CD8-positive, alpha-beta memory T cell (primary cell): ENCODE data around the gene TRAM2. TPM values are rescaled to one million over a fixed set of nuclear protein-coding genes. Genes with fewer than 3 reads are reported as not detected.
A peak's percentile ranks its signal among the peaks of the same experiment; 100 is the strongest.

Experiments used
- CTCF ChIA-PET: fragments of 350-600 bp; sonication (Branson Sonifier 250); formaldehyde crosslinking; loops from one replicate; lab custom pipeline; 2021; ENCODE audit warnings: antibody characterized with exemption; lab: Charles Lee
- POLR2A ChIA-PET: fragments of 350-600 bp; sonication (Branson Sonifier 250); formaldehyde crosslinking; loops from one replicate; lab custom pipeline; 2021; ENCODE audit warnings: antibody characterized with exemption; lab: Charles Lee
- DNase-seq, 5 donors: peaks; one replicate each; pipeline versions ENCODE4 v3.0.0 to v3.0.0-alpha.2; 2020 to 2022; ENCODE audit warnings: mixed read lengths in 1 of 5
- H3K27ac ChIP-seq: one replicate; pipeline ENCODE4 v1.7.0; 2013; ENCODE audit warnings: low read depth, mild to moderate bottlenecking, low read length, moderate library complexity
- H3K27me3 ChIP-seq: 2 replicates; pipeline ENCODE4 v1.7.0; 2013; ENCODE audit warnings: low read length, mild to moderate bottlenecking; ENCODE audit not compliant: insufficient read depth, poor library complexity, severe bottlenecking
- H3K36me3 ChIP-seq: 2 replicates; pipeline ENCODE4 v1.7.0; 2013; ENCODE audit warnings: mild to moderate bottlenecking, low read length, moderate library complexity; ENCODE audit not compliant: insufficient read depth
- H3K4me1 ChIP-seq: 2 replicates; pipeline ENCODE4 v1.7.0; 2013; ENCODE audit warnings: mild to moderate bottlenecking, low read length, moderate library complexity; ENCODE audit not compliant: insufficient read depth
- H3K4me3 ChIP-seq: 2 replicates; pipeline ENCODE4 v1.7.0; 2013; ENCODE audit warnings: mild to moderate bottlenecking, low read length
- H3K9me3 ChIP-seq: 2 replicates; pipeline ENCODE4 v1.7.0; 2013; ENCODE audit warnings: mild to moderate bottlenecking, low read length
- H3K27ac Mint-ChIP-seq, 8 donors: one replicate each; pipeline ENCODE4 v1.8.0; 2020 to 2021; ENCODE audit warnings: mixed read lengths in 8 of 8, mild to moderate bottlenecking in 6 of 8, inconsistent platforms in 3 of 8, moderate library complexity in 3 of 8
- H3K27me3 Mint-ChIP-seq, 2 donors: one replicate each; pipeline ENCODE4 v1.8.0; 2020 to 2021; ENCODE audit warnings: mixed read lengths in 2 of 2, mild to moderate bottlenecking in 1 of 2, moderate library complexity in 1 of 2
- H3K36me3 Mint-ChIP-seq, 3 donors: one replicate each; pipeline ENCODE4 v1.8.0; 2020 to 2021; ENCODE audit warnings: mixed read lengths in 3 of 3, inconsistent platforms in 1 of 3, mild to moderate bottlenecking in 1 of 3
- H3K4me1 Mint-ChIP-seq, 3 donors: one replicate each; pipeline ENCODE4 v1.8.0; 2020 to 2021; ENCODE audit warnings: mixed read lengths in 3 of 3, inconsistent platforms in 1 of 3, mild to moderate bottlenecking in 1 of 3
- H3K4me3 Mint-ChIP-seq, 7 donors: one replicate each; pipeline ENCODE4 v1.8.0; 2020 to 2021; ENCODE audit warnings: mixed read lengths in 7 of 7, mild to moderate bottlenecking in 6 of 7, moderate library complexity in 4 of 7, inconsistent platforms in 2 of 7
- H3K9me3 Mint-ChIP-seq, 5 donors: one replicate each; pipeline ENCODE4 v1.8.0; 2020 to 2022; ENCODE audit warnings: mixed read lengths in 5 of 5, mild to moderate bottlenecking in 3 of 5, moderate library complexity in 2 of 5, inconsistent platforms in 1 of 5
- polyA plus RNA-seq: library from polyadenylated mRNA; unstranded; fragments of 300-500 nt; fragmentation: Illumina TruSeq; gene quantifications from one replicate; pipeline ENCODE4 v1.2.3, GENCODE V29; 2021
- total RNA-seq, 2 experiments: library from RNA; stranded (reverse); gene quantifications; one replicate each; pipeline ENCODE4 v1.2.3, GENCODE V29; 2021

The TRAM2 gene
- total and polyA plus RNA-seq, 3 experiments from 2014 or later = 3.7 to 5.0 (median 4.1) TPM

GRCh38 chr6:52553158-52553557, 23.7 kb downstream of the TRAM2 start:
- Histone ChIP-seq H3K27ac (no peak overlapping the region), H3K36me3 (no peaks in the 10 kb centered on the region), H3K4me1 (peaks cover 6% of the 10 kb centered on the region), H3K9me3 (no peaks in the 10 kb centered on the region), H3K27me3 (no peaks in the 10 kb centered on the region), H3K4me3 (no peak overlapping the region)
- Mint-ChIP-seq H3K27ac (peak overlapping the region in 2 of 8 donors; percentile 48 to 53), H3K9me3 (no peaks in the 10 kb centered on the region), H3K4me1 (peaks cover 22 to 60% (median 46%) of the 10 kb centered on the region in 3 donors), H3K36me3 (peaks cover 4 to 7% (median 6%) of the 10 kb centered on the region in 3 donors), H3K27me3 (no peaks in the 10 kb centered on the region), H3K4me3 (no peak overlapping the region)
- CTCF ChIA-PET = interaction anchor here (1.5 kb wide), 1 partner anchor 17 kb away, joined by 3 read pairs; no protein-coding TSS in a partner anchor
- POLR2A ChIA-PET = no interaction called here
- DNase-seq = no peak

- Mint-ChIP-seq H3K27ac (peak overlapping the region in 1 of 8 donors; percentile 9), H3K4me3 (no peak overlapping the region), H3K27me3 (no peaks in the 10 kb centered on the region), H3K36me3 (peaks cover 4 to 7% (median 6%) of the 10 kb centered on the region in 3 donors), H3K9me3 (no peaks in the 10 kb centered on the region), H3K4me1 (peaks cover 27 to 60% (median 47%) of the 10 kb centered on the region in 3 donors)
- Histone ChIP-seq H3K4me1 (peaks cover 6% of the 10 kb centered on the region), H3K9me3 (no peaks in the 10 kb centered on the region), H3K27me3 (no peaks in the 10 kb centered on the region), H3K27ac (no peak overlapping the region), H3K4me3 (no peak overlapping the region), H3K36me3 (no peaks in the 10 kb centered on the region)
- ChIA-PET CTCF (interaction anchor here (0.7 to 1.5 kb wide), 2 partner anchors 16 to 100 kb away, joined by 3 read pairs; no protein-coding TSS in a partner anchor), POLR2A (no interaction called here)
- no peak for DNase-seq
Measured at GRCh38 chr6:52552278-52552643, 24.6 kb downstream of the TRAM2 start.

GRCh38 chr6:52551483-52552277, 25.2 kb downstream of the TRAM2 start:
- no peaks in the 10 kb centered on the region for H3K9me3 Mint-ChIP-seq
- peaks cover 4 to 11% (median 9%) of the 10 kb centered on the region in 3 donors for H3K36me3 Mint-ChIP-seq
- peak overlapping the region in 1 of 8 donors; percentile 39 for H3K27ac Mint-ChIP-seq
- Histone ChIP-seq H3K27me3 (no peaks in the 10 kb centered on the region), H3K4me3 (no peak overlapping the region), H3K36me3 (no peaks in the 10 kb centered on the region), H3K9me3 (no peaks in the 10 kb centered on the region), H3K27ac (no peak overlapping the region), H3K4me1 (peaks cover 6% of the 10 kb centered on the region)
- POLR2A ChIA-PET = no interaction called here
- no peak overlapping the region for H3K4me3 Mint-ChIP-seq
- CTCF ChIA-PET = interaction anchor here (0.7 kb wide), 1 partner anchor 101 kb away, joined by 3 read pairs; no protein-coding TSS in a partner anchor
- no peak for DNase-seq
- peaks cover 32 to 64% (median 50%) of the 10 kb centered on the region in 3 donors for H3K4me1 Mint-ChIP-seq
- H3K27me3 Mint-ChIP-seq = no peaks in the 10 kb centered on the region

GRCh38 chr6:52550870-52551269, 26.0 kb downstream of the TRAM2 start:
- H3K4me3 ChIP-seq = no peak overlapping the region
- H3K27me3 ChIP-seq = no peaks in the 10 kb centered on the region
- H3K4me1 ChIP-seq = peaks cover 6% of the 10 kb centered on the region
- H3K36me3 ChIP-seq = no peaks in the 10 kb centered on the region
- no peak for DNase-seq
- CTCF ChIA-PET = no interaction called here
- no peaks in the 10 kb centered on the region for H3K9me3 Mint-ChIP-seq
- no peak overlapping the region for H3K4me3 Mint-ChIP-seq
- no peak overlapping the region for H3K27ac Mint-ChIP-seq
- H3K4me1 Mint-ChIP-seq = peaks cover 37 to 71% (median 56%) of the 10 kb centered on the region in 3 donors
- H3K9me3 ChIP-seq = no peaks in the 10 kb centered on the region
- H3K27me3 Mint-ChIP-seq = no peaks in the 10 kb centered on the region
- POLR2A ChIA-PET = no interaction called here
- no peak overlapping the region for H3K27ac ChIP-seq
- H3K36me3 Mint-ChIP-seq = peaks cover 4 to 12% (median 11%) of the 10 kb centered on the region in 3 donors

GRCh38 chr6:52550014-52550575, 26.8 kb downstream of the TRAM2 start:
- Histone ChIP-seq H3K4me1 (peaks cover 6% of the 10 kb centered on the region), H3K9me3 (no peaks in the 10 kb centered on the region), H3K36me3 (no peaks in the 10 kb centered on the region), H3K4me3 (no peak overlapping the region), H3K27me3 (no peaks in the 10 kb centered on the region), H3K27ac (no peak overlapping the region)
- Mint-ChIP-seq H3K9me3 (no peaks in the 10 kb centered on the region), H3K4me1 (peaks cover 38 to 74% (median 56%) of the 10 kb centered on the region in 3 donors), H3K36me3 (peaks cover 4 to 12% (median 11%) of the 10 kb centered on the region in 3 donors), H3K27ac (peak overlapping the region in 1 of 8 donors; percentile 35), H3K4me3 (no peak overlapping the region), H3K27me3 (no peaks in the 10 kb centered on the region)
- ChIA-PET POLR2A (no interaction called here), CTCF (no interaction called here)
- DNase-seq = no peak

- peaks cover 6% of the 10 kb centered on the region for H3K4me1 ChIP-seq
- H3K4me3 ChIP-seq = no peak overlapping the region
- no peak for DNase-seq
- no peak overlapping the region for H3K27ac Mint-ChIP-seq
- ChIA-PET POLR2A (no interaction called here), CTCF (no interaction called here)
- H3K27ac ChIP-seq = no peak overlapping the region
- H3K36me3 ChIP-seq = no peaks in the 10 kb centered on the region
- H3K27me3 ChIP-seq = no peaks in the 10 kb centered on the region
- peaks cover 41 to 71% (median 56%) of the 10 kb centered on the region in 3 donors for H3K4me1 Mint-ChIP-seq
- no peak overlapping the region for H3K4me3 Mint-ChIP-seq
- no peaks in the 10 kb centered on the region for H3K27me3 Mint-ChIP-seq
- H3K9me3 Mint-ChIP-seq = no peaks in the 10 kb centered on the region
- no peaks in the 10 kb centered on the region for H3K9me3 ChIP-seq
- H3K36me3 Mint-ChIP-seq = peaks cover 4 to 13% (median 12%) of the 10 kb centered on the region in 3 donors
Measured at GRCh38 chr6:52549428-52549827, 27.4 kb downstream of the TRAM2 start.

GRCh38 chr6:52548999-52549398, 27.9 kb downstream of the TRAM2 start:
- Mint-ChIP-seq H3K9me3 (no peaks in the 10 kb centered on the region), H3K36me3 (peaks cover 4 to 17% (median 15%) of the 10 kb centered on the region in 3 donors), H3K27me3 (no peaks in the 10 kb centered on the region), H3K27ac (peak overlapping the region in 1 of 8 donors; percentile 75), H3K4me3 (no peak overlapping the region), H3K4me1 (peaks cover 46 to 74% (median 56%) of the 10 kb centered on the region in 3 donors)
- ChIA-PET POLR2A (no interaction called here), CTCF (no interaction called here)
- no peaks in the 10 kb centered on the region for H3K9me3 ChIP-seq
- H3K36me3 ChIP-seq = no peaks in the 10 kb centered on the region
- H3K27me3 ChIP-seq = no peaks in the 10 kb centered on the region
- no peak overlapping the region for H3K27ac ChIP-seq
- DNase-seq = no peak
- H3K4me1 ChIP-seq = peaks cover 6% of the 10 kb centered on the region
- no peak overlapping the region for H3K4me3 ChIP-seq

GRCh38 chr6:52548353-52548713, 28.5 kb downstream of the TRAM2 start:
- peaks cover 4 to 19% (median 12%) of the 10 kb centered on the region in 3 donors for H3K36me3 Mint-ChIP-seq
- H3K27ac Mint-ChIP-seq = no peak overlapping the region
- no peaks in the 10 kb centered on the region for H3K27me3 Mint-ChIP-seq
- no peak for DNase-seq
- POLR2A ChIA-PET = no interaction called here
- CTCF ChIA-PET = no interaction called here
- peaks cover 1% of the 10 kb centered on the region for H3K4me1 ChIP-seq
- H3K4me3 ChIP-seq = no peak overlapping the region
- H3K27me3 ChIP-seq = no peaks in the 10 kb centered on the region
- H3K4me3 Mint-ChIP-seq = no peak overlapping the region
- no peak overlapping the region for H3K27ac ChIP-seq
- H3K9me3 Mint-ChIP-seq = no peaks in the 10 kb centered on the region
- no peaks in the 10 kb centered on the region for H3K9me3 ChIP-seq
- H3K4me1 Mint-ChIP-seq = peaks cover 46 to 67% (median 49%) of the 10 kb centered on the region in 3 donors
- H3K36me3 ChIP-seq = no peaks in the 10 kb centered on the region
